K562 (cell line): ENCODE data around the gene PGM2L1. TPM values are rescaled to one million over a fixed set of nuclear protein-coding genes. Genes with fewer than 3 reads are reported as not detected.

Experiments
- BDP1 ChIP-seq: IDR thresholded peaks from 3 replicates; pipeline ENCODE4 v1.6.1; 2011; ENCODE audit not compliant: insufficient read length, insufficient read depth
- C11orf30 ChIP-seq: fragments of 450-650 bp; IDR thresholded peaks from 2 replicates; pipeline ENCODE4 v1.6.1; 2016; ENCODE audit warnings: low read depth, mild to moderate bottlenecking
- CBFA2T2 ChIP-seq: fragments of 450-650 bp; conservative IDR thresholded peaks from 2 replicates; pipeline ENCODE4 v1.6.1; 2017; ENCODE audit warnings: mild to moderate bottlenecking
- CBFA2T3 ChIP-seq: fragments of 450-650 bp; IDR thresholded peaks from 2 replicates; pipeline ENCODE4 v1.6.1; 2017
- CEBPB ChIP-seq: fragments of 450-650 bp; IDR thresholded peaks from 2 replicates; pipeline ENCODE4 v1.6.1; 2016; ENCODE audit warnings: missing genetic modification characterization, missing compliant biosample characterization
- E2F6 ChIP-seq, 2 experiments: IDR thresholded peaks; 2 replicates each; pipeline ENCODE4 v1.6.1; 2011; ENCODE audit warnings: borderline replicate concordance in 1 of 2, control low read depth in 1 of 2, low read depth in 1 of 2, low read length in 1 of 2, mild to moderate bottlenecking in 1 of 2, mixed read lengths in 1 of 2, moderate library complexity in 1 of 2; ENCODE audit not compliant: insufficient read depth in 1 of 2, insufficient read length in 1 of 2, poor library complexity in 1 of 2, severe bottlenecking in 1 of 2; ENCODE audit errors: extremely low read depth in 1 of 2
- FOXA1 ChIP-seq: fragments of 450-650 bp; IDR thresholded peaks from 2 replicates; pipeline ENCODE4 v1.6.1; 2016; ENCODE audit warnings: mild to moderate bottlenecking, borderline replicate concordance
- HDAC1 ChIP-seq, 2 experiments: fragments of 450-650 bp; IDR thresholded peaks; 2 replicates each; pipeline ENCODE4 v1.6.1; 2016 to 2017; ENCODE audit warnings: inconsistent platforms in 1 of 2, mild to moderate bottlenecking in 1 of 2, moderate library complexity in 1 of 2
- HDAC2 ChIP-seq: fragments of 450-650 bp; IDR thresholded peaks from 2 replicates; pipeline ENCODE4 v1.6.1; 2016; ENCODE audit warnings: mild to moderate bottlenecking
- KDM4B ChIP-seq, 2 experiments: fragments of 450-650 bp in 1 of 2; sonication (generic) in 1 of 2; IDR thresholded peaks; 2 replicates each; pipeline ENCODE4 v1.6.1; 2016 to 2017; ENCODE audit warnings: borderline replicate concordance in 2 of 2, antibody characterized with exemption in 1 of 2, low read depth in 1 of 2, mild to moderate bottlenecking in 1 of 2
- MAFF ChIP-seq: IDR thresholded peaks from 2 replicates; pipeline ENCODE4 v1.6.1; 2012; ENCODE audit warnings: low read length, improper control_type of control experiment
- MAFK ChIP-seq: IDR thresholded peaks from 2 replicates; pipeline ENCODE4 v1.6.1; 2011; ENCODE audit warnings: low read length, improper control_type of control experiment
- PKNOX1 ChIP-seq: fragments of 450-650 bp; IDR thresholded peaks from 2 replicates; pipeline ENCODE4 v1.6.1; 2016
- RBBP5 ChIP-seq: fragments of 200-600 bp; sonication (generic); IDR thresholded peaks from 2 replicates; pipeline ENCODE4 v1.6.1; 2012; ENCODE audit warnings: borderline replicate concordance, mild to moderate bottlenecking, low read length, control low read depth, inconsistent platforms; ENCODE audit not compliant: insufficient read depth, poor library complexity, severe bottlenecking
- SPI1 ChIP-seq: IDR thresholded peaks from 2 replicates; pipeline ENCODE4 v1.6.1; 2011; ENCODE audit warnings: low read depth, low read length, control low read depth, borderline replicate concordance
- TBP ChIP-seq: optimal IDR thresholded peaks from 2 replicates; pipeline ENCODE3; 2011; ENCODE audit warnings: low read depth, low read length, improper control_type of control experiment
- TCF3 ChIP-seq: sonication (generic); formaldehyde crosslinking; IDR thresholded peaks from 2 replicates; pipeline ENCODE4 v1.4.0; 2020; ENCODE audit warnings: mild to moderate bottlenecking, missing genetic modification reagents
- YY1 ChIP-seq, 3 experiments: IDR thresholded peaks; 2 replicates each; pipeline ENCODE4 v1.6.1; 2011; ENCODE audit warnings: low read length in 2 of 3, mild to moderate bottlenecking in 2 of 3, moderate library complexity in 2 of 3, borderline replicate concordance in 1 of 3, control low read depth in 1 of 3, low read depth in 1 of 3; ENCODE audit not compliant: insufficient read depth in 3 of 3, insufficient replicate concordance in 2 of 3, control insufficient read depth in 1 of 3, insufficient read length in 1 of 3; ENCODE audit errors: extremely low read depth in 1 of 3
- ZBTB49 ChIP-seq: sonication (generic); formaldehyde crosslinking; IDR thresholded peaks from 2 replicates; pipeline ENCODE4 v1.8.0; 2022; ENCODE audit warnings: missing genetic modification reagents, mild to moderate bottlenecking, borderline replicate concordance
- ZNF197 ChIP-seq: fragments of 200-800 bp; sonication (Bioruptor generic); IDR thresholded peaks from 2 replicates; pipeline ENCODE4 v1.6.1; 2016; ENCODE audit warnings: low read depth, missing genetic modification characterization, missing compliant biosample characterization
- ZNF24 ChIP-seq: fragments of 450-650 bp; IDR thresholded peaks from 2 replicates; pipeline ENCODE4 v1.6.1; 2016
- ZNF263 ChIP-seq: sonication (generic); formaldehyde crosslinking; IDR thresholded peaks from 2 replicates; pipeline ENCODE4 v1.8.0; 2022; ENCODE audit warnings: mild to moderate bottlenecking, missing genetic modification reagents, borderline replicate concordance
- ZNF316 ChIP-seq: fragments of 450-650 bp; IDR thresholded peaks from 2 replicates; pipeline ENCODE4 v1.6.1; 2016
- polyA plus RNA-seq, 8 experiments: library from polyadenylated mRNA; depleted of rRNA in 4 of 8; stranded (reverse) in 5 of 8; unstranded in 3 of 8; fragments of >200 nt; fragmentation: Nextera tagmentation in 2 of 8; fragmentation: Illumina TruSeq in 1 of 8; extraction: Ambion mirVana in 2 of 8; extraction: Trizol in 1 of 8; gene quantifications; 2 replicates each; pipeline versions ENCODE4 v1.2.1 to v1.2.3, GENCODE V29; 2011 to 2014; ENCODE audit warnings: inconsistent platforms in 1 of 8, missing spikeins in 1 of 8
- total RNA-seq, 7 experiments: library from RNA; depleted of rRNA in 6 of 7; stranded (reverse); fragments of >200 nt in 6 of 7; fragmentation: Illumina TruSeq in 2 of 7; extraction: Trizol in 2 of 7; gene quantifications; 2 replicates each; pipeline versions ENCODE4 v1.2.1 to v1.2.3, GENCODE V29; 2011 to 2021; ENCODE audit warnings: low replicate concordance in 1 of 7

Gene PGM2L1
- total and polyA plus RNA-seq, 9 of the 15 experiments (the other 6 are each of a cell fraction or from before 2014, with no cell fraction given), result 0.32 to 0.95 (median 0.63) TPM

GRCh38 chr11:74288161-74288560, 110.1 kb downstream of the PGM2L1 start (continued):
- TF ChIP-seq ZBTB49 (CRISPR knock-in tag) (no peak), RBBP5 (no peak), KDM4B (IDR thresholded peaks at IDR 0.05; ENCODE audit: borderline replicate concordance in 2 of 2, low read depth in 1 of 2) (no peak), ZNF263 (no peak), ZNF24 (peak; percentile 67), CBFA2T3 (peak; percentile 61; the same call in 1 of the 2 replicates), HDAC1 (IDR thresholded peaks at IDR 0.05) (peak in 1 of 2 experiments; percentile 73; a peak in 2 of 4 replicates), SPI1 (no peak), C11orf30 (peak; percentile 72), ZNF197 (CRISPR knock-in tag) (no peak), TBP (no peak), CEBPB (tag) (peak; percentile 11; the same call in 1 of the 2 replicates), PKNOX1 (no peak), TCF3 (0 out of 2 replicates have a peak, but pooled peaks have one; percentile 12), CBFA2T2 (peak; percentile 21; the same call in 1 of the 2 replicates), FOXA1 (no peak), BDP1 (no peak), HDAC2 (peak; percentile 82), ZNF316 (peak; percentile 74), MAFK (peak; percentile 63; the same call in 1 of the 2 replicates), E2F6 (IDR thresholded peaks at IDR 0.05; ENCODE audit: borderline replicate concordance in 1 of 2, extremely low read depth in 1 of 2, insufficient read depth in 1 of 2, insufficient read length in 1 of 2, low read depth in 1 of 2, low read length in 1 of 2, poor library complexity in 1 of 2, severe bottlenecking in 1 of 2) (no peak), YY1 (IDR thresholded peaks at IDR 0.05; ENCODE audit: borderline replicate concordance in 1 of 3, control insufficient read depth in 1 of 3, extremely low read depth in 1 of 3, insufficient read depth in 3 of 3, insufficient read length in 1 of 3, insufficient replicate concordance in 2 of 3, low read depth in 1 of 3, low read length in 2 of 3) (no peak), MAFF (peak; percentile 57)
